Heart right ventricle (tissue), 16 donors: ENCODE results near the gene LAMTOR1. TPM values are rescaled to one million over a fixed set of nuclear protein-coding genes. Genes with fewer than 3 reads are reported as not detected.

Experiments used
- ATAC-seq, 8 donors: fragments of 200-7000 bp; cut with Tn5 transposase; one replicate each; pipeline ENCODE4 v1.9.1; 2020; ENCODE audit warnings: mild to moderate bottlenecking in 8 of 8, moderate library complexity in 8 of 8, moderate number of reproducible peaks in 1 of 8
- DNase-seq, 2 donors: peaks; one replicate each; pipeline ENCODE4 v3.0.0-alpha.2; 2020
- H3K27ac ChIP-seq, 10 donors: fragments of 200-600 bp; sonication (generic) in 2 of 10; one replicate each; pipeline versions ENCODE4 v1.5.0 to v1.8.0; 2020 to 2022; ENCODE audit warnings: mild to moderate bottlenecking in 3 of 10
- H3K27me3 ChIP-seq, 7 donors: fragments of 200-600 bp; one replicate each; pipeline ENCODE4 v1.8.0; 2021 to 2022; ENCODE audit warnings: mild to moderate bottlenecking in 2 of 7
- H3K36me3 ChIP-seq, 9 donors: fragments of 200-600 bp; sonication (generic) in 1 of 9; one replicate each; pipeline versions ENCODE4 v1.5.0 to v1.8.0; 2020 to 2022; ENCODE audit warnings: mild to moderate bottlenecking in 2 of 9
- H3K4me1 ChIP-seq, 9 donors: fragments of 200-600 bp; sonication (generic) in 1 of 9; one replicate each; pipeline versions ENCODE4 v1.5.0 to v1.8.0; 2020 to 2022; ENCODE audit warnings: mild to moderate bottlenecking in 4 of 9
- H3K4me3 ChIP-seq, 10 donors: fragments of 200-600 bp; sonication (generic) in 2 of 10; one replicate each; pipeline versions ENCODE4 v1.5.0 to v1.8.0; 2020 to 2022; ENCODE audit warnings: mild to moderate bottlenecking in 7 of 10, moderate library complexity in 2 of 10
- H3K9me3 ChIP-seq, 11 donors: fragments of 200-600 bp in 10 of 11; sonication (generic) in 2 of 11; one replicate each; pipeline versions ENCODE4 v1.5.0 to v1.8.0; 2013 to 2022; ENCODE audit warnings: mild to moderate bottlenecking in 2 of 11, control low read depth in 1 of 11, moderate library complexity in 1 of 11
- CTCF ChIP-seq, 9 donors: fragments of 200-600 bp; sonication (generic) in 2 of 9; IDR thresholded peaks; one replicate each; pipeline versions ENCODE4 v1.5.0 to v1.8.0; 2021 to 2022; ENCODE audit warnings: antibody characterized with exemption in 9 of 9, mild to moderate bottlenecking in 5 of 9, moderate library complexity in 1 of 9
- WGBS, 2 donors: extraction: QIAGEN DNeasy Blood & Tissue Kit; methylation state at CpG; one replicate each; pipeline ENCODE4 v1.1.7; 2013; ENCODE audit warnings: inconsistent platforms in 1 of 2; 5-methylcytosine and 5-hydroxymethylcytosine counted together
- intact Hi-C, 10 donors: fragments of 100-400 bp; cut with DNase I; formaldehyde crosslinking; loops; one replicate each; pipeline versions ENCODE4 v1.11.1 to v1.14.2; 2022
- polyA plus RNA-seq, 2 donors: library from polyadenylated mRNA; stranded (reverse); fragments of 200-250 nt; gene quantifications; one replicate each; pipeline ENCODE4 v1.2.3, GENCODE V29; 2013
- total RNA-seq, 10 donors: library from RNA; stranded (reverse); fragmentation: NEBNext Ultra II Directional in 3 of 10; extraction: Animal tissue kit (Norgen Biotek cat#: 25700) in 3 of 10; gene quantifications; one replicate each; pipeline versions ENCODE4 v1.2.1 to v1.2.4, GENCODE V29; 2021 to 2023
- donor health status: Arrhythmogenic right ventricular cardiomyopathy.
- donor health status: ischemic (EF 13 %, LVEDD 7.1; RV severe dilation, severe dysfunction).
- donor health status: healthy with polysubstance abuse.
- donor health status: DM: no; HTN: yes; CAD: no.
- donor health status: DM: no; HTN: no; CAD: no.
- donor health status: ischemic (EF 25% LVEDD 6.9; RV normal size, moderate dysfunction).
- donor health status: ischemic (EF 25% LVEDD 5.7; RV mildly dilated, moderate dysfunction).
- donor health status: healthy.
- donor health status: DM: yes; HTN: yes; CAD: no.
- donor health status: Ischemic cardiomyopathy.
- donor health status: ischemic (EF 35%, LVEDD 5.7; RV mildly dilated, moderate dysfunction).
- donor health status: nonischemic (EF 11% LVEDD 7.7; RV severe dilation, severe dysfunction).
- donor health status: DM: yes; HTN: yes; CAD: no.
- donor health status: PGD.
- donor health status: ischemic (EF 29% LVEDD 5.4; RV normal size, mild dysfunction).
- donor health status: nonischemic (EF 23%, LVEDD 6.1; RV moderate dilation, normal function).

The LAMTOR1 gene
- total and polyA plus RNA-seq, 12 donors: 58.3 to 158 (median 81.8) TPM

GRCh38 chr11:72132646-72133045, 29.5 kb upstream of the LAMTOR1 start:
- Histone ChIP-seq H3K4me1 (peaks cover 0 to 25% (median 0%) of the 10 kb centered on the region in 9 donors), H3K4me3 (no peak overlapping the region), H3K9me3 (peaks cover 0 to 9% (median 0%) of the 10 kb centered on the region in 11 donors), H3K27ac (peak overlapping the region in 1 of 10 donors; percentile 84), H3K27me3 (peaks cover 0 to 9% (median 0%) of the 10 kb centered on the region in 7 donors), H3K36me3 (no peaks in the 10 kb centered on the region)
- DNase-seq (no peak), ATAC-seq (no peak)
- intact Hi-C loops: no loop called here
- WGBS, 2 donors: 82 to 96% methylated on average over 2 of the region's 2 CpGs
- no peak for TF ChIP-seq CTCF (IDR thresholded peaks at IDR 0.05)

GRCh38 chr11:72129381-72129780, 26.3 kb upstream of the LAMTOR1 start:
- H3K27me3 ChIP-seq: peaks cover 0 to 9% (median 0%) of the 10 kb centered on the region in 7 donors
- no peak for TF ChIP-seq CTCF (IDR thresholded peaks at IDR 0.05)
- WGBS, 2 donors: 76 to 87% methylated on average over 3 of the region's 3 CpGs

GRCh38 chr11:72127923-72128322, 24.8 kb upstream of the LAMTOR1 start:
- intact Hi-C loops: no loop called here
- Histone ChIP-seq H3K27ac (no peak overlapping the region), H3K27me3 (peaks cover 0 to 9% (median 0%) of the 10 kb centered on the region in 7 donors), H3K4me1 (peaks cover 0 to 19% (median 0%) of the 10 kb centered on the region in 9 donors), H3K9me3 (peaks cover 0 to 9% (median 0%) of the 10 kb centered on the region in 11 donors), H3K4me3 (no peak overlapping the region), H3K36me3 (no peaks in the 10 kb centered on the region)
- no peak for TF ChIP-seq CTCF (IDR thresholded peaks at IDR 0.05)
- ATAC-seq (no peak), DNase-seq (no peak)
- WGBS, 2 donors: 53 to 60% methylated on average over 2 of the region's 2 CpGs

More at GRCh38 chr11:72129381-72129780, 26.3 kb upstream of the LAMTOR1 start:
- DNase-seq (no peak), ATAC-seq (no peak)
- Histone ChIP-seq H3K4me1 (peaks cover 0 to 16% (median 0%) of the 10 kb centered on the region in 9 donors), H3K27ac (no peak overlapping the region), H3K9me3 (peaks cover 0 to 9% (median 0%) of the 10 kb centered on the region in 11 donors), H3K36me3 (no peaks in the 10 kb centered on the region), H3K4me3 (no peak overlapping the region)
- intact Hi-C loops: no loop called here

- Histone ChIP-seq H3K4me3 (no peak overlapping the region), H3K27me3 (peaks cover 0 to 9% (median 0%) of the 10 kb centered on the region in 7 donors), H3K9me3 (peaks cover 0 to 9% (median 0%) of the 10 kb centered on the region in 11 donors), H3K27ac (no peak overlapping the region), H3K4me1 (peaks cover 0 to 10% (median 0%) of the 10 kb centered on the region in 9 donors), H3K36me3 (no peaks in the 10 kb centered on the region)
- no peak for TF ChIP-seq CTCF (IDR thresholded peaks at IDR 0.05)
- ATAC-seq (no peak), DNase-seq (no peak)
- intact Hi-C loops: no loop called here
- WGBS, 2 donors: 56 to 67% methylated on average over 1 of the region's 1 CpG
Measured at GRCh38 chr11:72125956-72126355, 22.9 kb upstream of the LAMTOR1 start.
